ENCODE measurements around the gene TAS2R10. TPM values are rescaled to one million over a fixed set of nuclear protein-coding genes. Genes with fewer than 3 reads are reported as not detected.
A peak's percentile ranks its signal among the peaks of the same experiment; 100 is the strongest.

Gene TAS2R10
- total RNA-seq, 6 donors from 2014 or later, result 0.29 to 4.4 (median 0.46) TPM; not detected in 3

- TF ChIP-seq POLR2AphosphoS5 (IDR thresholded peaks at IDR 0.05) (no peak), EP300 (IDR thresholded peaks at IDR 0.05) (no peak), POLR2A (IDR thresholded peaks at IDR 0.05) (no peak), CTCF (IDR thresholded peaks at IDR 0.05) (no peak)
- Histone ChIP-seq H3K4me1 (no peaks in the 10 kb centered on the region), H3K9me3 (peaks cover 0 to 10% (median 1%) of the 10 kb centered on the region in 4 donors), H3K36me3 (peaks cover 0 to 8% (median 0%) of the 10 kb centered on the region in 4 donors), H3K27ac (no peak overlapping the region), H3K4me3 (no peak overlapping the region), H3K27me3 (no peaks in the 10 kb centered on the region)
- no peak for ATAC-seq (ENCODE audit: low FRiP score in 2 of 2)
- 95 to 100% methylated on average over 1 to 2 of the region's 2 CpGs for WGBS, 2 donors
- DNase-seq, result no peak
These were observed 29.6 kb upstream of the TAS2R10 start for GRCh38 chr12:10855807-10856206.

GRCh38 chr12:10853776-10854175 lies 27.6 kb upstream of the TAS2R10 start:
- H3K4me3 ChIP-seq, result no peak overlapping the region
- no peak for DNase-seq
- peak in 1 of 2 donors; percentile 9 for ATAC-seq (ENCODE audit: low FRiP score in 2 of 2)
- TF ChIP-seq POLR2A (IDR thresholded peaks at IDR 0.05) (no peak), CTCF (IDR thresholded peaks at IDR 0.05) (no peak), EP300 (IDR thresholded peaks at IDR 0.05) (no peak), POLR2AphosphoS5 (IDR thresholded peaks at IDR 0.05) (no peak)
- H3K9me3 ChIP-seq, result peaks cover 0 to 10% (median 1%) of the 10 kb centered on the region in 4 donors
- peaks cover 0 to 5% (median 0%) of the 10 kb centered on the region in 4 donors for H3K36me3 ChIP-seq
- H3K4me1 ChIP-seq, result no peaks in the 10 kb centered on the region
- WGBS, 2 donors, result 91% methylated on average over 2 of the region's 2 CpGs; no CpG with 5 or more reads in 1 of the 2 donors
- no peaks in the 10 kb centered on the region for H3K27me3 ChIP-seq
- no peak overlapping the region for H3K27ac ChIP-seq

- ATAC-seq (ENCODE audit: low FRiP score in 2 of 2), result no peak
- Histone ChIP-seq H3K4me1 (no peaks in the 10 kb centered on the region), H3K36me3 (peaks cover 0 to 4% (median 0%) of the 10 kb centered on the region in 4 donors), H3K27me3 (no peaks in the 10 kb centered on the region), H3K4me3 (no peak overlapping the region), H3K9me3 (peaks cover 0 to 7% (median 0%) of the 10 kb centered on the region in 4 donors), H3K27ac (no peak overlapping the region)
- 81 to 86% methylated on average over 4 of the region's 4 CpGs for WGBS, 2 donors
- no peak for TF ChIP-seq POLR2AphosphoS5 (IDR thresholded peaks at IDR 0.05)
- TF ChIP-seq POLR2A (IDR thresholded peaks at IDR 0.05), result no peak
- TF ChIP-seq CTCF (IDR thresholded peaks at IDR 0.05), result no peak
- TF ChIP-seq EP300 (IDR thresholded peaks at IDR 0.05), result no peak
- DNase-seq, result no peak
These were observed 25.2 kb upstream of the TAS2R10 start for GRCh38 chr12:10851243-10851858.

GRCh38 chr12:10849425-10849878 lies 23.3 kb upstream of the TAS2R10 start, which contains the start of gene PRR4:
Gene PRR4, minus strand, starts transcription at chr12:10849475. Its CDS starts 38 bp downstream, at chr12:10849437.
- no peak within 1 kb of the TSS for H3K4me3 ChIP-seq
- ATAC-seq (ENCODE audit: low FRiP score in 2 of 2) (no peak), DNase-seq (no peak)
- no peaks in the 10 kb centered on the region for H3K9me3 ChIP-seq
- H3K36me3 ChIP-seq, result peaks cover 0 to 4% (median 0%) of the 10 kb centered on the region in 4 donors
- TF ChIP-seq POLR2A (IDR thresholded peaks at IDR 0.05) (no peak), EP300 (IDR thresholded peaks at IDR 0.05) (no peak), CTCF (IDR thresholded peaks at IDR 0.05) (no peak)
- no peaks in the 10 kb centered on the region for H3K4me1 ChIP-seq
- no peaks in the 10 kb centered on the region for H3K27me3 ChIP-seq
- H3K27ac ChIP-seq, result no peak within 1 kb of the TSS
- WGBS, 2 donors, result 83 to 84% methylated on average over 4 of the region's 4 CpGs

- peaks cover 0 to 4% (median 0%) of the 10 kb centered on the region in 4 donors for H3K36me3 ChIP-seq
- DNase-seq (no peak), ATAC-seq (ENCODE audit: low FRiP score in 2 of 2) (no peak)
- no peak overlapping the region for H3K27ac ChIP-seq
- TF ChIP-seq POLR2AphosphoS5 (IDR thresholded peaks at IDR 0.05) (no peak), EP300 (IDR thresholded peaks at IDR 0.05) (no peak), CTCF (IDR thresholded peaks at IDR 0.05) (no peak), POLR2A (IDR thresholded peaks at IDR 0.05) (no peak)
- H3K4me1 ChIP-seq, result no peaks in the 10 kb centered on the region
- WGBS, 2 donors, result 42 to 54% methylated on average over 2 of the region's 2 CpGs
- no peaks in the 10 kb centered on the region for H3K9me3 ChIP-seq
- no peak overlapping the region for H3K4me3 ChIP-seq
- H3K27me3 ChIP-seq, result no peaks in the 10 kb centered on the region
These were observed 21.6 kb upstream of the TAS2R10 start for GRCh38 chr12:10847744-10848143.

Data from upper lobe of left lung (tissue), 6 donors.